Left colon (tissue), 2 donors: Measurements from ENCODE around the gene TXNRD3. TPM values are rescaled to one million over a fixed set of nuclear protein-coding genes. Genes with fewer than 3 reads are reported as not detected.
"Not testable (repeated sequence)": the region's sequence is repeated elsewhere in the genome, so short reads cannot be mapped to it uniquely, and the experiment has no call there.

Source experiments
- ATAC-seq: fragments of 200-7000 bp; cut with Tn5 transposase; one replicate; pipeline ENCODE4 v1.9.1; 2020; ENCODE audit warnings: mild to moderate bottlenecking, moderate library complexity
- DNase-seq, 2 donors: peaks; one replicate each; pipeline ENCODE4 v3.0.0-alpha.2; 2020
- intact Hi-C, 2 donors: fragments of 100-400 bp; cut with DNase I in 1 of 2; cut with micrococcal nuclease in 1 of 2; formaldehyde crosslinking; loops; one replicate each; pipeline versions ENCODE4 v1.11.2 to v1.14.0; 2022; cut with DNase I, micrococcal nuclease
- total RNA-seq, 2 donors: library from RNA; stranded (reverse); fragmentation: NEBNext Ultra II Directional; extraction: Animal tissue kit (Norgen Biotek cat#: 25700); gene quantifications; one replicate each; pipeline ENCODE4 v1.2.1, GENCODE V29; 2021
- donor health status: DM: no; HTN: no; CAD: no.
- donor health status: DM: yes; HTN: yes; CAD: no.

The TXNRD3 gene
- total RNA-seq, 2 donors from 2014 or later = 4.8 to 5.0 TPM

- intact Hi-C loops = no loop called here
- ATAC-seq = no peak
Observed at GRCh38 chr3:126657901-126658300, 3.0 kb upstream of the TXNRD3 start.

GRCh38 chr3:126656371-126657134 is 1.6 kb upstream of the TXNRD3 start:
- ATAC-seq = no peak
- DNase-seq = no peak
- intact Hi-C loops = no loop called here

More at GRCh38 chr3:126657901-126658300, 3.0 kb upstream of the TXNRD3 start:
- DNase-seq = no peak

- ATAC-seq = no peak
- intact Hi-C loops = no loop called here
- DNase-seq = no peak
Observed at GRCh38 chr3:126655887-126656286, 963 bp upstream of the TXNRD3 start.

DNA sequence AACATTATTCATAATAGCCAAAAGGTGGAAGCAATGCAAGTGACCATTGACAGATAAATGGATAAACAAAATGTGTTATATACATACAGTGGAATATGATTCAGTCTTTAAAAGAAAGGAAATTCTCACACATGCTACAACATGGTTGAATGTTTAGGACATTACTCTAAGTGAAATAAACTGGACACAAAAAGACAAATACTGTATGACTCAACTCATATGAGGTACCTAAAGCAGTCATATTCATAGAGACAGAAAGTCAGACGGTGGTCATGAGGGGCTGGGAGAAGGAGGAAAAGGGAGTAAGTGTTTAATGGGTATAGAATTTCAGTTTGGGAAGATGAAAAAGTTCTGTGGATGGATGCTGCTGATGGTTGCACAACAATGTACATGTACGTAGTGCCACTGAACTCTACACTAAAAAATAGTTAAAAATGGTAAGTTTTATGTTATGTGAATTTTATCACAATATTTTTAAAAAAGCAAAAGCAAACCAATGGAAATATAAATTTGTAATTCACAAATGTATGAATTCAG is 5.3 kb downstream of the TXNRD3 start:
- DNase-seq (no peak), ATAC-seq (no peak)
- intact Hi-C loops = no loop called here

- ATAC-seq (no peak), DNase-seq (no peak)
- intact Hi-C loops = no loop called here
Observed at GRCh38 chr3:126646674-126647073, 8.2 kb downstream of the TXNRD3 start.

- DNase-seq (no peak), ATAC-seq (no peak)
- intact Hi-C loops = no loop called here
Observed at GRCh38 chr3:126644615-126645014, 10.3 kb downstream of the TXNRD3 start.

GRCh38 chr3:126638790-126639189 is 16.1 kb downstream of the TXNRD3 start:
- intact Hi-C loops = no loop called here
- DNase-seq = no peak

DNA sequence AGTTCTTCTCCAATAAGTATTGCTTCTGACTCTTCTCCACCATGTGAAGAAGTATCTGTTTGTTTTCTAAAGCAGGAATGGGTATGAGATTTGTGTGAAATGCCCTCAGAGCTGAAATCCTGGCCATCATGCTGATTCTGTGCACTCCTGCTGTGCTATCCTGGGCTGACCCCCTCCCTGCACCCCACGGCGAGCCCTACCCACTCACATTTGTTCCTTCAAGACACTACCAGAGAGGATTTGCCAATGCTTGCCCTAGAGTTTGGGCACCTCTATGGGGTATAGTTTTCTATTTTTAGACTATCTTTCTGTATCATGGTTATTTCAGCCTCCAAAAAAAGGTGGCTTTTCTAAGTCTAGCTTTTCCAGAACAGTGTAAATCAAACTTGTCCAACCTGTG is 18.5 kb downstream of the TXNRD3 start:
- DNase-seq (no peak), ATAC-seq (no peak)
- intact Hi-C loops = no loop called here

More at GRCh38 chr3:126638790-126639189, 16.1 kb downstream of the TXNRD3 start:
- no peak for ATAC-seq

- DNase-seq = no peak
- ATAC-seq = no peak
- intact Hi-C loops = no loop called here
Observed at GRCh38 chr3:126634803-126635202, 20.1 kb downstream of the TXNRD3 start.

DNA sequence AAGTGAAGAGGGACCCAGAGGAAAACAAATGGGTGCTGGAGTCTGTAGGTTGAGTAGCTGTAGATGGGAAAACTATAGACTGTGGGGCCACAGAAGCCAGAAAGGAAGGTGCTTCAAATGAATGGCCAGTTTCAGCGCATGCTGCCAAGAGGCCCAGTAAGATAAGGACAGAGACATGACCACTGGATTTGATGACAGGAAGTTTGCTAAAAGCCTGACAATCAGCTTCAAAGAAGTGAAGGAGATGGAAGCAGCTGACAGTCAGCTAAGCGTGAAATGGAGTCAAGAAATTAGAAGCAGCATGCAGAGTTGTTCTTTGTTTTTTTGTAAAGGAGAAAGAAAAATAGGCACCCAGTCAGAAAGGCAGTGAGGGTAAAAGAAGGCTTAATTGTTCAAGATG is 24.9 kb downstream of the TXNRD3 start:
- intact Hi-C loops = no loop called here
- ATAC-seq (no peak), DNase-seq (no peak)

DNA sequence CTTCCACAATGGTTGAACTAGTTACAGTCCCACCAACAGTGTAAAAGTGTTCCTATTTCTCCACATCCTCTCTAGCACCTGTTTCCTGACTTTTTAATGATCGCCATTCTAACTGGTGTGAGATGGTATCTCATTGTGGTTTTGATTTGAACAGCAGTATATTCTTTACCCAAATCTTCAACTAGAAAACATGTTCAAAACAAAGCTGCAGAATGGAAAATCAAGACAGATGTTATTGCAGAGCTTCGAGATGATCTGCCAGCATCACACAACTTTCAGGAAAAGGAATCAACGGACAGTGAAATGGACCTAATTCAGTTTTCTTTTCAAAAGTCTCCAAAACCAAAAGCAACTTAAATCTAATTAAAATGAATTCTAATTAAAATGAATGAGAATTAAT is 29.2 kb downstream of the TXNRD3 start:
- ATAC-seq, intact Hi-C loops, DNase-seq: not testable (repeated sequence)

GRCh38 chr3:126622694-126623093 is 32.2 kb downstream of the TXNRD3 start:
- DNase-seq (no peak), ATAC-seq (no peak)
- intact Hi-C loops = no loop called here

DNA sequence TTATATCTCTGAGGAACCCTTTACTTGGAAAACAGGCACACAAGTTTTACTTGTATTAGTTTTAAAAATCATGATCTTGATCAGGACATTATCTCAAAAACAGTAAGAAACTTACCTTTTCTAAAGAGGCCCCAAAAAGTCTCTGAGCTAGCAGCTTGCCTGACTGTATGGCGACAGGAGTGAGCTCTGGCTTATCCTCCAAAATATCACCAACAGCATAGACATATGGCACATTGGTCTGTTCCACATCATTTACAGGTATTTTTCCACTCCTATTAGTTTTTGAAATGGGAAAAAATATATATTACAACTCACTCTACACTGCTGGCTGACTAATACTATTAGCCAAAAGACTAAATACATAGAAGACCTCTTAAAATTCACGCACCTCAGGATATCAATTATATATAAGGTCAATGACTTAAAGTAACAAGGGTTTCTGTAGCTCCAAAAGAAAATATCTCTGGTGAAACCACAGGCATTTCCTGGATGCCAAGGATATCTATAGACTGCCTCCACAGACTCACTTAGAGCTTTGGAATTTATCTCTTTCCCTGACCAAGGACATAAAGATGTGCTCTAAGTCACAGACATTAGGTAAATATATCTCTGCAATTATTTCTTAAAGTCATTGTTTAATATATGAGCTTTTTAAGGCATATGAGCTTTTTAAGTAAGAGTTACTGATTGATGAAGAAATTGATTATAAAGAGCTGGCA is 33.1 kb downstream of the TXNRD3 start:
- intact Hi-C loops = no loop called here
- ATAC-seq (no peak), DNase-seq (no peak)

GRCh38 chr3:126621171-126621570 is 33.8 kb downstream of the TXNRD3 start:
- no peak for DNase-seq
- intact Hi-C loops = no loop called here
- no peak for ATAC-seq

GRCh38 chr3:126620738-126621137 is 34.2 kb downstream of the TXNRD3 start:
- intact Hi-C loops = no loop called here
- DNase-seq = no peak
- ATAC-seq = no peak

- intact Hi-C loops = no loop called here
- ATAC-seq = no peak
- DNase-seq = no peak
Observed at GRCh38 chr3:126618760-126619159, 36.2 kb downstream of the TXNRD3 start.

- intact Hi-C loops = no loop called here
- ATAC-seq (no peak), DNase-seq (no peak)
Observed at GRCh38 chr3:126618021-126618420, 36.9 kb downstream of the TXNRD3 start.

GRCh38 chr3:126617571-126617970 is 37.4 kb downstream of the TXNRD3 start:
- no peak for DNase-seq
- ATAC-seq = no peak
- intact Hi-C loops = no loop called here

DNA sequence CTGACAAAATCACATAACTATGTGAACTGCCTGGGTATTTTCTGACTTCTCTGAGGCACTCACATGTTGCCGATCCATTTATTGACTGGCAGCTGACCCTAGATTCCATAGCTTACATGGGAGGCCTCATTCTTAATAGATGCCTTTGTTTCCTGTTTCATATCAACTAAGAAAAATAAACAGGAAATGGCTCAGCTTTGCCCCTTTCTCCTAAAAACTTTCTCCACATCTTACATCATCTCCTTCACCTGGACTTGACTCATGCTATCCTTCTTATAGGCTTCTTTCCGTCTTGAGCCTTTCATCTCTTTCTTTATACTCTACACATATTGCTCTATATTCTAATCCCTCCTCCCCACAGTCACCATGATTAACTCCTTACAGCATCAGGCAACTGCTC is 38.0 kb downstream of the TXNRD3 start:
- ATAC-seq = no peak
- no peak for DNase-seq
- intact Hi-C loops = no loop called here

- intact Hi-C loops = no loop called here
- DNase-seq = no peak
- ATAC-seq = no peak
Observed at GRCh38 chr3:126613479-126614188, 41.3 kb downstream of the TXNRD3 start.
